Dermis blood vessel endothelial cell (primary cell): ENCODE measurements around the gene CARD9. TPM values are rescaled to one million over a fixed set of nuclear protein-coding genes. Genes with fewer than 3 reads are reported as not detected.

Experiments used
- DNase-seq: peaks from one replicate; pipeline ENCODE4 v3.0.0; 2010
- total RNA-seq: library from RNA; depleted of rRNA; stranded (reverse); fragments of >200 nt; gene quantifications from 2 replicates; pipeline ENCODE4 v1.2.3, GENCODE V29; 2014

Gene CARD9
- total RNA-seq, 1 donor from 2014 or later, result 0.34 TPM

- DNase-seq, result no peak
Observed at GRCh38 chr9:136346157-136346481, 27.4 kb downstream of the CARD9 start.

GRCh38 chr9:136345281-136346156 lies 27.9 kb downstream of the CARD9 start:
- DNase-seq, result peak; percentile 70

- DNase-seq, result no peak
Observed at GRCh38 chr9:136344544-136345280, 28.8 kb downstream of the CARD9 start.

GRCh38 chr9:136343884-136344269 lies 29.6 kb downstream of the CARD9 start:
- no peak for DNase-seq

GRCh38 chr9:136343121-136343883 lies 30.2 kb downstream of the CARD9 start:
- DNase-seq, result no peak

GRCh38 chr9:136342181-136343120 lies 31.0 kb downstream of the CARD9 start:
- DNase-seq, result peak; percentile 85

DNA sequence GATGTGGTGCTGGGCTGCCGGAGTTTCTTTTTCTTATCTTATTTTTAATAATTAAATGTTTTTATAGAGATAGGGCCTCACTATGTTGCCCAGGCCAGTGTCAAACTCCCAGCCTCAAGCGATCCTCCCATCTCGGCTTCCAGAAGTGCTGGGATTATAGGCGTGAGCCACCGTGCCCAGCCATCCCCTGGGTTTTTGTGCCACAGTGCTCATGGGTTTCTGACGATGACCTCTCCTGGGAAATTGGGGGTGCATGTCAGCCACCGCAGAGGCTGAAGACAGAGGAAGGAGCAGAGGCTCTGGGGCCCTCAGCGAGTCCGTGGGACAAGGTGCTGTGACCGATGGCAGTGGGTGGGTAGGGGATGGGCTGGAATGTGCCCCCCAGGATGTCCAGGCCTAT lies 31.7 kb downstream of the CARD9 start:
- no peak for DNase-seq

DNA sequence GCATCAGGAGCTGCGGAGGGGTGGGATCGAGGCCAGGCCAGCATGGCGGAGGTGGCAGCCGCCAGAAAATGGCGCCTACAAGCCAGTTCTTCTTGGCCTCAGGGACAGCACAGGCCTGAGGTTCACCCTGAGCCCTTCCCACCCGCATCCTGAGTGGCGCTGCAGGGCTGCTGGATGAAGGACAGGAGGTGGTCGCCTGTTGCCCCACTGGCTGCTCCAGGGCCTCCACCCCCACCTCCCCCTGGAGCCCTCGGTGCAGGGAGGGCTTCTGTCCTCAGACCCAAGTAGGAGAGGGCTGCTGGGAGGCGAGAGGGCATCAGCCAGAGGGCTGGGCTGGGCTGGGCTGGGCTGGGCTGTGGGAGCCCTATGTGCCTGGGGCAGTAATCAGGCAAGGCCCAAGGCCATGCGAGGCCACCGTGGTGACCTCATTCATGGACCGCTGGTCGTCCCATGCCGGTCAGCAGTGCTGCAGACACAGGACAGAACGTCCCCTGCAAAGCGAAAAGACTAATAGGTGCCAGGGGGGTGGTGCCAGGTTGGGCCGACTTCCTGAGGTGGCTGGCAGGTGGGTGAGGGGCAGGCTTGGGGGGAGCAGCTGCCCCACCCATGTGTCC lies 32.3 kb downstream of the CARD9 start:
- DNase-seq, result no peak

DNA sequence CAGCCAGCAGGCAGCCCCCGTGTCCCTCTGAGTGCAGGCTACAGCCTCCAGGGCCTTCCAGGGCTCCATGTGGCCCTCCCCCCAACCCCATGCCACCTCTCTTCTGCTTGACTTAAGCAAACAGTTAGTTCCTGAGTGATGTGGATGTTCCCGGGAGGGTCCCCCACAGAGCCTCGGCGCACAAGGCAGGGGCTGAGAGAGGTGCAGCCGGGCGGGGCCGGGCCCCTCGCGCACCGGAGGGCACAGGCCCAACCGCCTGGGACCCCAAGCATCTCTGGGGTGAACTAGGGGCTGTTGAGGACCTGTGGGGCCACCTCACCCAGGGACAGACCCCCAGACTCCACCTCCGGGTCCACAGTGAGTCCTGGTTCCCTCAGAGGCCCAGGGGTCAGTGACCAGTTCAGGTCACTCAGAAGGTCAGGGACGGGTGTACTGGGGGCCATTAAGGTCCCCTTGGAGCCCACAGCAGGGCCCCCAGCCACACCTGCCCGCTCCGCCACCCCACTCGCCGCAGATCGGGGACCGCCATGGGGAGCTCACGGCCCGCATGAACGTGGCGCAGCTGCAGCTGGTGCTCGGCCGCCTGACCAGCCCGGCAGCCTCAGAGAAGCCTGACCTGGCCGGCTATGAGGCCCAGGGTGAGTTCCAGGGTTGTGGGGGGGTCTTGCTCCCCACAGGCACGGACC lies 33.0 kb downstream of the CARD9 start:
- no peak for DNase-seq

- no peak for DNase-seq
Observed at GRCh38 chr9:136339958-136340310, 33.5 kb downstream of the CARD9 start.

GRCh38 chr9:136339173-136339957 lies 34.1 kb downstream of the CARD9 start:
- peak; percentile 83 for DNase-seq

DNA sequence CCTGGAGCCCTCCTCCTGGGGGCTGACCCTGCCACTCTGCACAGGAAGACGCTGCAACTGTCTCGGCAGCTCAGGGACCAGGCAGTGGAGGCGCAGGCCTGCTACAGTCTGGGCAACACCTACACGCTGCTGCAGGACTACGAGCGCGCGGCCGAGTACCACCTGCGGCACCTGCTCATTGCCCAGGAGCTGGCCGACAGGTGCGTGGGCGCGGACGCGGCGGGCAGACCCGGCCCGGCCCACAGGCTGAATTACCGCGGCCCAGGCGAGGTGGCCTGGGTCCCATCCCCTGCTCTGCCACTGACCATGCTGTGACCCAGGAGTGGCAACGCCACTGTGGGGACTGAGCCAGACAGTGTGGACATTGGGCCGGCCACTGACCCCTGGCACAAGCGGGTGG lies 35.0 kb downstream of the CARD9 start:
- DNase-seq, result no peak

- no peak for DNase-seq
Observed at GRCh38 chr9:136337416-136338395, 35.8 kb downstream of the CARD9 start.

DNA sequence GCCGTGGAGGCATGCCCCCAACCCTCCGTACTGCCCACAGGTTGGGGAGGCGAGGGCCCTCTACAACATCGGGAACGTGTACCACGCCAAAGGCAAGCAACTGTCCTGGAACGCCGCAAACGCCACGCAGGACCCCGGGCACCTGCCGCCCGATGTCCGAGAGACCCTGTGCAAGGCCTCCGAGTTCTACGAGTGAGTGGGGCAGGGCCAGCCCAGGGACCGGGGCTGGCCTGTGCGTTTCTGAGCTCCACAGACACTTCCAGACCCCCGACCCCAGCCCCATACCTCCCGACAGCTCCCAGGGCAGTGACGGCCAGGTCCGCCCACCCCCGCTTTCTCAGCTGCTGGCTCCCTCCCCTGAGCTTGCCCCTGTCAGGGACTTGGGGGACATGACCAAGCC lies 36.6 kb downstream of the CARD9 start:
- no peak for DNase-seq

DNA sequence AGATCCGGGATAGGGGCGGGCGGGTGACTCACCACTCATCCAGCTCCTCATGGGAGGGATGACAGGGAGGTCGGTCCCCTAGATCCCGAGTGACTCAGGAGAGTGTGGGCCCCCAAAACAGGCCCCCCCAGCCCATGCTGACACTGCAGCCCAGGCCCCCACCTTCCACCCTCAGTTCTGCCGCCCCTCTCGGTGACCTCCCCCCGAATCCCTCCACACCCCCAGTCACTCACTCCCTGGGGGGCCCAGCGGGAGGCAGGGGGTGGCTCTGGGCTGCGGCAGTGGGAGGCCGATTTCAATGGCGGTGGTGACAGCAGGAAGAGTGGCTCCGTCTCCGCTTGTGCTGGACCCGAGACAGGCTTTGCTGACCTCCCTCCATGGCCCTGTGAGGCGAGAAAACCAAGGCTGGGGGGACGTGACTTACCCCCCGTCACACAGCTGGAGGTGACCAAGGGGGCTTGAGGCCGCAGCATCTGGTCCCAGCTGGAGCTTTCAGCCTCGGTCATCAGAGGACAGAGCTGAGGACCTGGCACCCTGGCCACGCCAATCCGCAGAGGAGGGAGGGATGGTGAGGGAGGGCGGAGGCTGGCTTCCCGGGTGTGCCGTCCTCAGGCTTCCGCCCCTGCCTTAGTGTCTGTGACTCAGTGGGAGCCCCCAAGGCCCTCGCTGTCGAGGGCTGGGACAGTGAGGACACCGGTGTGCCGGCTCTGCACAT lies 37.2 kb downstream of the CARD9 start:
- no peak for DNase-seq

DNA sequence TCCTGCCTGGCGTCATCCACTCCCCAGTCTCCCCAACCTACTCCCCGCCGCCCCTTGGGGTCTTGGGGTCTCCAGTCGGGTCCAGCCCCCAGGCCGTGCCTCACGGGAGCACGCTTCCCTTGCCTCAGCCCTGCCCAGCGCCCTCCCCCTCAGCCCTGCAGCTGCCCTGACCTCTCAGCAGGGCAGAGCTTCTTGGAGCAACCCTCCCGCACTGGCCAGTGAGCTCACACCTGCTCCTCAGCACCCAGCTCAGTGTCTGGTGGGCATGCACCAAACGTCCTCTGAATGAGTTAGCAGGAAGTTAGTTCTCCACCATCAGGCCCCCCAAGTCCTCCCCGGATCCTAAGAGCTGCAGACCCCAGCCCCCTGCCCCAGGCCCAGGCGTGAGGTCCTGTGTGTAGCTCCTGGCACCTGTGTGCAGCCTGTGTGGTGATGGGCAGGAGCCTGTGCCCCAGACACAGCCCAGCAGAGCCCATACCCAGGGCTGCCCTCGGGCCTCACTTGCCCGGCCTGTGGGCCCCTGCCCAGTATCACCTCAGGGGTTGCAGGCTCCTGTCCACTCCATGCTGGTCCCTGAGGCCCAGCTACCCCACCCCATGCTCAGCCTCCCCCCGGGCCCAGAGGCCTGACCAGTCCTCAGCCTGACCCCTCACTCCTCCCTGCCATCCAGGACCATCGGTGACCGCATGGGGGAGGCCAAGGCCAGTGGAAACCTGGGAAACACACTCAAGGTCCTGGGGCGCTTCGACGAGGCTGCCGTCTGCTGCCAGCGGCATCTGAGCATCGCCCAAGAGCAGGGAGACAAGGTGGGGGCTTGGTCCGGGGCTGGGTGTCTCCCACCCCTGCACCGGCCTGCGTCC lies 37.9 kb downstream of the CARD9 start:
- DNase-seq, result no peak

GRCh38 chr9:136334541-136334940 lies 38.9 kb downstream of the CARD9 start:
- no peak for DNase-seq
